AG04449 (cell line): ENCODE data around the gene CTNS.
"Not testable (repeated sequence)": the region's sequence is repeated elsewhere in the genome, so short reads cannot be mapped to it uniquely, and the experiment has no call there.

Experiments used
- CTCF ChIA-PET: fragments of 350-600 bp; formaldehyde crosslinking; extraction: SDS; loops from one replicate; lab custom pipeline; 2021; ENCODE audit warnings: antibody characterized with exemption; lab: Yijun Ruan, JAX
- POLR2A ChIA-PET: fragments of 400-600, 350-600 bp; formaldehyde crosslinking; extraction: SDS; loops from one replicate; lab custom pipeline; 2020; ENCODE audit warnings: antibody characterized with exemption, inconsistent platforms; lab: Yijun Ruan, JAX
- DNase-seq: peaks from one replicate; pipeline ENCODE4 v3.0.0-alpha.2; 2010; ENCODE audit warnings: low read depth, low spot score
- H3K4me3 ChIP-seq: 2 replicates; pipeline ENCODE4 v1.5.1; 2011; ENCODE audit warnings: low read depth, mild to moderate bottlenecking, control low read depth, low read length
- TF ChIP-seq, protein P1 (sequence below): IDR thresholded peaks from one replicate; pipeline ENCODE4 v1.5.1; 2011; ENCODE audit warnings: mild to moderate bottlenecking, moderate library complexity, low read length, control low read depth, inconsistent platforms; ENCODE audit not compliant: insufficient read depth; ENCODE audit errors: missing control alignments

CTNS gene

DNA sequence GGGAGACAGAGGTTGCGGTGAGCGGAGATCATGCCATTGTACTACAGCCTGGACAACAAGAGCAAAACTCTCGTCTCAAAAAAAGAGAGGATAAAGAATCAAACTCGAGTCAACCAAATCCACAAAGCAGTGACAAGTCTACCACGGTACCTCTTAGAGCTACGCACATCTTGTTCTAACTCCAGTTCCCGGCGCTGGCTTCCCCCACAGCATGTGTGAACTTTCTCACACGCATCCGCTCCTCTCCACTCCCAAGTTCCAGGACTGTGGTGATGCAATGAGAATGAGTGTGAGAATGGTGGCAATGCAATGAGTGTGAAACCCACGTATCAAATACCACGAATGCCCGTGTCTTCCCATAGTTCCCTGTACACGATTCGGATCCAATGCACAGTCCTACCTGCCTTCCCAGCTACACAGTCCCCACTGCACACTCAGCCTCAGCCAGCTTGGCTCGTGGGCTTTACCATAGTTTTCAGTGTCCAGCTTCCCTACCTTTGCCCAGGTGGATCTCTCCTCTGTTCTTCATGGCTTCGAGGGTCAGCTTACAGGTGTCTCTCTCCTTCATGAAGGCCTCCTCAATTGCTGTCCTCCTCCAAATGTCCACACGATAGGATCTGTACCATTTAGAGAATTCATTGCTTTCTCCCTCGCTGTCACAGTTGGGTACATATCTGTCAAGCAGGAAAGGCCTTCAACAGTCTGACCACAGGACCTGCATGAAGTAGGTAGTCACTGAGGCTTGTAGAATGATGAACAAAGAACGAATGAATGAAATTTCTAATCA lies 68.6 kb downstream of the CTNS start:
- TF ChIP-seq, protein P1, sequence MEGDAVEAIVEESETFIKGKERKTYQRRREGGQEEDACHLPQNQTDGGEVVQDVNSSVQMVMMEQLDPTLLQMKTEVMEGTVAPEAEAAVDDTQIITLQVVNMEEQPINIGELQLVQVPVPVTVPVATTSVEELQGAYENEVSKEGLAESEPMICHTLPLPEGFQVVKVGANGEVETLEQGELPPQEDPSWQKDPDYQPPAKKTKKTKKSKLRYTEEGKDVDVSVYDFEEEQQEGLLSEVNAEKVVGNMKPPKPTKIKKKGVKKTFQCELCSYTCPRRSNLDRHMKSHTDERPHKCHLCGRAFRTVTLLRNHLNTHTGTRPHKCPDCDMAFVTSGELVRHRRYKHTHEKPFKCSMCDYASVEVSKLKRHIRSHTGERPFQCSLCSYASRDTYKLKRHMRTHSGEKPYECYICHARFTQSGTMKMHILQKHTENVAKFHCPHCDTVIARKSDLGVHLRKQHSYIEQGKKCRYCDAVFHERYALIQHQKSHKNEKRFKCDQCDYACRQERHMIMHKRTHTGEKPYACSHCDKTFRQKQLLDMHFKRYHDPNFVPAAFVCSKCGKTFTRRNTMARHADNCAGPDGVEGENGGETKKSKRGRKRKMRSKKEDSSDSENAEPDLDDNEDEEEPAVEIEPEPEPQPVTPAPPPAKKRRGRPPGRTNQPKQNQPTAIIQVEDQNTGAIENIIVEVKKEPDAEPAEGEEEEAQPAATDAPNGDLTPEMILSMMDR: no peak
- CTCF ChIA-PET: no interaction called here
- H3K4me3 ChIP-seq: no peak overlapping the region
- POLR2A ChIA-PET: no interaction called here
- no peak for DNase-seq

DNA sequence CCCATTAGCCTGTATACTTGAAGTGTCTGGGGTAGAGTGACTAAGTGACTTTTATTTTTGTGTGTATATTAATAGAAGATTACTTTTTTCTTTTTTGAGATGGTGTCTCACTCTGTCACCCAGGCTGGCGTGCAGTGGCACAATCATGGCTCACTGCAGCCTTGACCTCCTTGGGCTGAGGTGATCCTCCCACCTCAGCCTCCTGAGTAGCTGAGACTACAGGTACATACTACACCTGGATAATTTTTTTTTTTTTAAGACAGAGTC lies 69.1 kb downstream of the CTNS start:
- POLR2A ChIA-PET, CTCF ChIA-PET: not testable (repeated sequence)

DNA sequence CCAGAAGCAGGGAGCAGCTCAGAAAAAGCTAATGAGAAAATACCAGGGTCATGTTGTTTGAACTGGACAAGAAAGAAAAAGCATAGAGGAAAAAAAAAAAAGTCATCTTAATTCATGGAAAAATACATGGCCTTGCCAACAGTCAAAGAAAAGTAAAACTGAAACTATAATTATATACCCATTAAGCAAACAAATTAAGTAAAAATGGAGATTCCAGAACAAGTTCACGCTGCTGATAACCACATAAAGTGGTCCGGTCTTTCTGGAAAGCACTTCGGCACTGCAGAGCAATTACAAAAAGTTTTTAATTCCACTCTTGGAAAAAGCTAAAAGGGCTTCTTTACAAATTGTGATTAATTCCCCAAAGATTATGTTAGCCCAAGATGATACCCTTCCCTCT lies 71.8 kb downstream of the CTNS start:
- H3K4me3 ChIP-seq: no peak overlapping the region
- no peak for DNase-seq
- TF ChIP-seq, protein P1: no peak
- CTCF ChIA-PET: no interaction called here
- POLR2A ChIA-PET: interaction anchor here (1.1 kb wide), 1 partner anchor 40 kb away, joined by 3 read pairs; the partner anchor contains the start of gene TAX1BP3

More for the DNA sequence above, 69.1 kb downstream of the CTNS start:
- H3K4me3 ChIP-seq, DNase-seq: not testable (repeated sequence)

DNA sequence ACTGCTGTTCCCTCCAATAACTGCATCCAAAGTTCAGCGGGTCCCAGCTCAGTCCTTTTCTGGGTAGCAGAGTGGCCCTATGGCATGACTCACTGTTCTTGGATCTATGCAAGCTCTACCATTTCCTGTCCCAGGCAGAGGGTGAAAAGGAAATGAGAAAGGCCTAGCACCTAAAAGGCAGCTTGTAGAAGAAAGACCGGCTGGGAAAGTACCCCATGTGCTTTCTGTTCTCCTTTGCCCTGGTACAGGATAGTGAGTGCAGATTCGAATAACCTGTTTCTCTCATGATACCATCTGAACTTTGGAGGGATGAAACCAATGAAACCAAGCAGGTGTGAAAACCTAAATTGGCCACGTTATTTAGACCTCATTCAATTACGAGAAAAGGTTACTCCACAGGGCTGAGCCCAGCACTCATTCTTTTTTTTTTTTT lies 74.4 kb downstream of the CTNS start:
- TF ChIP-seq, protein P1: no peak
- CTCF ChIA-PET: interaction anchor here (0.6 to 1.5 kb wide), 3 partner anchors 10 to 117 kb away, joined by 3 to 7 read pairs (median 3); no protein-coding TSS in a partner anchor
- POLR2A ChIA-PET: interaction anchor here (0.6 to 0.7 kb wide), 2 partner anchors 16 to 135 kb away, joined by 3 read pairs; no protein-coding TSS in a partner anchor
- DNase-seq: no peak
- H3K4me3 ChIP-seq: no peak overlapping the region
